Lung microvascular endothelial cell (primary cell): ENCODE data around the gene USP34. TPM values are rescaled to one million over a fixed set of nuclear protein-coding genes. Genes with fewer than 3 reads are reported as not detected.
"Not testable (repeated sequence)": the region's sequence is repeated elsewhere in the genome, so short reads cannot be mapped to it uniquely, and the experiment has no call there.

ENCODE experiments used
- DNase-seq, 2 donors: peaks; one replicate each; pipeline versions ENCODE4 v3.0.0 to v3.0.0-alpha.2; 2010; ENCODE audit warnings: low read depth in 2 of 2
- total RNA-seq: library from RNA; depleted of rRNA; stranded (reverse); fragments of >200 nt; gene quantifications from 2 replicates; pipeline ENCODE4 v1.2.1, GENCODE V29; 2014

The USP34 gene
- total RNA-seq, 1 donor from 2014 or later: 91.5 TPM

- no peak for DNase-seq
Measured at GRCh38 chr2:61463769-61464475, 7.0 kb downstream of the USP34 start.

GRCh38 chr2:61461404-61461803, 9.5 kb downstream of the USP34 start:
- DNase-seq: no peak

DNA sequence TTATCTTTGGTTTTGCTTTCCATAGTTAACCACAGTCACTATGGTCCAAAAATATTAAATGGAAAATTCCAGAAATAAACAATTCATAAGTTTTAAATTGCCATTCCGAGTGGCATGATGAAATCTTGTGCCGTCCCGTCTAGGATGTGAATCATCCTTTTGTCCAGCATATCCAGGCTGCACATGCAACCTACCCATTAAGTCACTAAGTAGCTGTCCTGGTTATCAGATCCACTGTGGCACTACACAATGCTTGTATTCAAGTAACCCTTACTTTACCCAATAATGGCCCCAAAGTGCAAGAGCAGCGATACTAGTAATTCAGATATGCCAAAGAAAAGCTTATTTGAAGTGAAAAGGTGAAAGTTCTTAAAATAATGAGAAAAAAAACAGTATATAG, 10.7 kb downstream of the USP34 start:
- DNase-seq: peak; percentile 91 to 92

DNA sequence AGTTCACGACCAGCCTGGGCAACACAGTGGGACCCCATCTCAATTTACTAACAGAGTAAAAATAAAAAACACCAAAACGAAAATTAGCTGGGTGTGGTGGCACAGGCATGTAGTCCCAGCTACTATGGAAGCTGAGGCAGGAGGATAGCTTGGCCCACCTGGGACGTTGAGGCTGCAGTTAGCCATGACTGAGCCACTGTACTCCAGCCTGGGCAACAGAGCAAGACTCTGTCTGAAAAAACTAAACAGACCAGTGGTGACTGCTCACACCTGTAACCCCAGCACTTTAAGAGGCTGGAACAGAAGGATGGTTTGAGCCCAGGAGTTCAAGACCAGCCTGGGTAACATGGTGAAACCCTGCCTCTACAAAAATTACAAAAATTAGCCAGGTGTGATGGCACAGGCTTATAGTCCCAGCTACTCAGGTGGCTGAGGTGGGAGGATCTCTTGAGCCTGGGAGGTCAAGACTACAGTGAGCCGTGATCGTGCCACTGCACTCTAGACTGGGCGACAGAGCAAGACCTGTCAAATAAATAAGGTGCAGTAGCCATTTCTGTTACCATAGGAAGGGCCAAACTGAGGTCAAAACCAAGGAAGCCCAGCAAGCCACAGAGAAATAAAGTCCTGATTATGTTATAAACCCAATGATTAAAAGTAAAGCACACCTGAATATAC, 14.0 kb downstream of the USP34 start:
- no peak for DNase-seq

GRCh38 chr2:61456070-61456745, 14.7 kb downstream of the USP34 start:
- DNase-seq: no peak

DNA sequence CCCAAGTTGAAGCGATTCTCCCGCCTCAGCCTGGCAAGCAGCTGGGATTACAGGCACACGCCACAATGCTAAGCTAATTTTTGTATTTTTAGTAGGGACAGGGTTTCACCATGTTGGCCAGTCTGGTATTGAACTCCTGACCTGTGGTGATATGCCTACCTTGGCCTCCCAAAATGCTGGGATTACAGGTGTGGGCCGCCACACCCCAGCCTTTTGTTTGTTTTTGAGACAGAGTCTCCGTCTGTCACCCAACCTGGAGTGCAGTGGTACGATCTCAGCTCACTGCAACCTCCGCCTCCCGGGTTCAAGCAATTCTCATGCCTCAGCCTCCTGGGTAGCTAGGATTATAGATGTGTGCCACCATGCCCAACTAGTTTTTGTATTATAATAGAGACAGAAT, 15.9 kb downstream of the USP34 start:
- not testable (repeated sequence) for DNase-seq

- DNase-seq: no peak
Measured at GRCh38 chr2:61454383-61454782, 16.5 kb downstream of the USP34 start.

- no peak for DNase-seq
Measured at GRCh38 chr2:61452392-61452791, 18.5 kb downstream of the USP34 start.

DNA sequence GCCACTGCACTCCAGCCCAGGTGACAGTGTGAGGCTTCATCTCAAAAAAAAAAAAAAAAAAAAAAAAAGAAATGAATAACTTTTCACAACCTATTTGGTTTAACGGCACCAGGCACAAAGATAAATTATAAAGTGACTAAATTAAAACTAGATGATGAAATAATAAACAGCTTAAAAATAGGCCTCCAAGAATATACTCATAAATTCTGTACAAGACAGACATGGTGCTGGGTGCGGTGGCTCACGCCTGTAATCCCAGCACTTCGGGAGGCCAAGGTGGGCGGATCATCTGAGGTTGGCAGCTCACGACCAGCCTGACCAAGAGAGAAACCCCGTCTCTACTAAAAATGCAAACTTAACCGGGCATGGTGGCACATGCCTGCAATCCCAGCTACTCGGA, 19.7 kb downstream of the USP34 start:
- no peak for DNase-seq

DNA sequence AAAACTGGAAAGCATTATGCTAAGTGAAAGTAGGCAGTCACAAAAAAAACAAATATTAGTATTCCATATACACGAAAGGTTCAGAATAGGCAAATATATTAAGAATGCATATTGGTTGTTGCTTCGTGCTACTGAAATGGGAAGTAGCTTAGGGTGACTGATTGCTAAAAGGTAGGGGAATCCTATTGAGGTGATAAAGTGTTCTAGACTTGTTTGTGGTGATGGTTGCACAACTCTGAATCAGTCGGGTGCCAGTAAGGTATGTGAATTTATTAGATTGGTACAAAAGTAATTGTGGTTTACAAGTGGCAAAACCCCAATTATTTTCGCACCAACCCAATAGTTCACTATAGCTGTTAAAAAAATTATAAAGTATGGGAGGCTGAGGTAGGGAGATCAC, 20.7 kb downstream of the USP34 start:
- DNase-seq: no peak

- no peak for DNase-seq
Measured at GRCh38 chr2:61448229-61448628, 22.7 kb downstream of the USP34 start.

DNA sequence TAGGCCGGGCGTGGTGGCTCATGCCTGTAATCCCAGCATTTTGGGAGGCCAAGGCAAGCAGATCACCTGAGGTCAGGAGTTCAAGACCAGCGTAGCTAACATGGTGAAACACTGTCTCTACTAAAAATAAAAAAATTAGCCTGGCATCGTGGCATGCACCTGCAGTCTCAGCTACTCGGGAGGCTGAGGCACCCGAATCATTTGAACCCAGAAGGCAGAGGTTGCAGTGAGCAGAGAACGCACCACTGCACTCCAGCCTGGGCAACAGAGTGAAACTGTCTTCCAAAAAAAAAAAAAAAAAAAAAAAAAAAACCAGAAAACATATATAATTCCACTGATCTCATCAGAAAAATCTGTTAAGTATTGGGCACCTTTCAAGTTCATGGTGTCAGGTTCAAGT, 23.9 kb downstream of the USP34 start:
- not testable (repeated sequence) for DNase-seq

- no peak for DNase-seq
Measured at GRCh38 chr2:61443342-61444041, 27.4 kb downstream of the USP34 start.

DNA sequence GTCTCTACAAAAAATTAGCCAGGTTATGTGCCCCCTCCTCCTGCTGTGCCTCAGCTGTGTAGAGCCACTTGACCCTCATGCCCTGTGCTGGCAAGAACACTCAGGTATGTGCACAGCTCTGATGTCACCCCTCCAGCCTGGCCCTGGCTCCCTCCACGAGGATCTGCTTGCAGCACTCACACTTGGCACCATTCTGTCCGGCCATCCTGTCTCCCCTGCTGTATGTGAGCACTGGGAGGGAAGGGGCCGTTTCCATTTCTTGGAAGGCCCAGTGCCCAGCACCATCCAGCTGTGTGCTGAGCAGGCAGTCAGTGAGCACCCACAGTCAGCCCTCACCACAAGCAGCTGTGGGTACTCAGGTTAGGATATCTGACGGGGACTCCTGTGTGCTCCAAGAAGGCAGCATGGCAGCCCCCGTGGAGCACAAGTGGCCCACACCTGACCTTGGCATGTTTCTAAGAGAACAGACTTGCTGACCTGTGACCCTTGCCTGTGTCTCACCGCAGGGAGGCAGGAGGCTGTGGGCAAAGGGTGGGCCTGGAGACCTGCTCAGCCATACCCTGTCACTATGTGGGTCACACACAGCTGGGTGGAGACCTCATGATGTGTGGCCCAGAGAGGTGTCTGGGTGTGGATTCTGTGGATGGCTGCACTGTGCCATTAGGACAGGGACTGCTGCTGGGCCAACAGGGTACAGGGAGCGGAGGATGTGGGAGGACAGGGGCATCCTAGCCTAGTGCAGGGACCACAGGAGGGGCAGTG, 31.5 kb downstream of the USP34 start:
- DNase-seq: no peak

DNA sequence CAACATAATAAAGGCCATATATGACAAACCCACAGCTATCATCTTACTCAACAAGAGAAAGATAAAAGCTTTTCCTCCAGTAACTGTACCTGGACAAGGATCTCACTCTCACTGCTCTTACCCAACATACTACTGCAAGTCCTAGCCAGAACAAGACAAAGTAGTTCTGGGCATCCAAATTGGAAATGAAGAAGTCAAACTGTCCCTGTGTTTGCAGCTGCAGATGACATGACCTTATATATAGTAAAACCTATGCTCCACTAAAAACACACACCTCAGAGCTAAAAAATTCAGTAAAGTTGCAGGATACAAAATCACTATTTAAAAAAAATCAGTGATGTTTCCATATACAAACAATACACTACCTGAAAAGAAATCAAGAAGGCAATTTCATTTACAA, 32.2 kb downstream of the USP34 start:
- no peak for DNase-seq

GRCh38 chr2:61437170-61437569, 33.7 kb downstream of the USP34 start:
- DNase-seq: peak in 1 of 2 donors; percentile 17

DNA sequence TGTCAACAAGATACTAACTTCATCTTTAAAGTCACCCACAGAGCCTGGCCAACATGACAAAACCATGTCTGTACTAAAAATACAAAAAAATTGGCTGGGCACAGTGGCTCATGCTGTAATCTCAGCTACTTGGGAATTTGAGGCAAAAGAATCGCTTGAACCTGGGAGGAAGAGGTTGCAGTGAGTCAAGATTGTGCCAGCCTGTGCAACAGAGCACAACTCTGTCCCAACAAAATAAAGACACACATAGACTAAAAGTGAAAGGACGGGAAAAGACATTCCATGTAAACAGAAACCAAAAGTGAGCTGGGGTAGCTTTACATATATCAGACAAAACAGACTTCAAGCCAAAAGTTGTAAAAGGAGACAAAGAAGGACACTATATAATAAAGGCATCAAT, 34.8 kb downstream of the USP34 start:
- DNase-seq: peak; percentile 55 to 61

GRCh38 chr2:61435291-61435690, 35.6 kb downstream of the USP34 start:
- DNase-seq: no peak

DNA sequence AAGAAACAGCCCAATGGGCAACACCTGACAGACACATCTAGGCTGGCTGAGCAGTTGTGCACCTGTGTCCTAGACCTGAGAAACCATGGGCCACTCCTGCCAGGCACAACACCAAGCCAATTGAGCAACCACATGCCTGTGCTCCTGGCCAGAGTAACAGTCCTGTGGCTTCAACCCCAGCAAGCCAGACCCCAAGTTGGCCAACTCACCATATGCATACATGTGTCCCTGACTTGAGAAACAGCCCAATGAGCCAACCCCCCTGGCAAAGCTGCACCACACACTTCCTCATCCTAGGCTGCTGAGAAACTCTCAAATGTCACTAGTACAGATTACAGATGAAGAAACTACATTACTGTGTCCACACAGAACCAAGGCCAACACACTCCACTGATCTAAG, 36.6 kb downstream of the USP34 start:
- no peak for DNase-seq

DNA sequence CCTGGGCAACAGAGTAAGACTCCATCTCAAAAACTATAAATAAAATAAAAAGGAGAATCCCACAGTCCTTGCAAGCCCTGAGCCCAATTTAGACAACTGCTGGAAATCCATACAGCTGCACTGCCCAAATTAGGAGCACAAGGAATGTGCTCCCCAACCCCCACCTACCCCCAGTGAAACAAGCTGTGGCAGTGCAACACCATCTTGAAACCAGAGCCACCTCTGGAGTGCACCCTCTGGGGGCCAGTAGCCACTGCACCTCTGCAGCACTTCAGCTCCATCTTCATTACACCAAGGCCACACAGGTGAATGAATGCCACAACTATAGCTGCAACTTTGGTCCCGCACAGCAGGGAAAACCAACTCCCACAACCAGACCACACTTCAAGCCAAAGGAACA, 37.3 kb downstream of the USP34 start:
- DNase-seq: no peak

DNA sequence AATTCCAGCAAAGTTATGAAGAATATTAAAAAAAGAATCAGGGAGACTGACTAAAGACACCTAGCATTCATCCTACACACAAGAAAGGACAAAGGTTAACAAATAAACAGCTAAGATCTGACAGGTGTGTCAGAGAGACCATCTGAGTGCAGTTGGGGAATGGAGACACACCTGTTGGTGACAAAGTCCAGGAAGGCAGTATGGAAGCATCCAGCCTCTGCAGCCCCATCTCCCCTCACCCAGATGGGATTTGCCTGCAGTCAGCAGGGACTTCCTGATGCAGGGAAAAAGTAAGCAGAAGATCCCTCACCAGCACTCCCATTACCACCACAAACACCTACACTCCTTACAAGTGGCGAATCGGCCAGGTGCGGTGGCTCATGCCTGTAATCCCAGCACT, 37.9 kb downstream of the USP34 start:
- DNase-seq: no peak
